Mesenchymal stem cell (in vitro differentiated cells and primary cell): ENCODE data around the gene LCP1.

Source experiments
- DNase-seq: peaks from one replicate; pipeline ENCODE4 v3.0.0-alpha.2; 2013
- H2AFZ ChIP-seq: one replicate; pipeline ENCODE4 v1.6.1; 2013; ENCODE audit warnings: low read depth, mild to moderate bottlenecking, control low read depth, inconsistent platforms, low read length, moderate library complexity
- H2AK5ac ChIP-seq: 2 replicates; pipeline ENCODE4 v1.6.1; 2013; ENCODE audit warnings: low read length, moderate library complexity, mild to moderate bottlenecking, inconsistent platforms; ENCODE audit not compliant: severe bottlenecking
- H2BK120ac ChIP-seq: one replicate; pipeline ENCODE4 v1.6.1; 2013; ENCODE audit warnings: low read depth, mild to moderate bottlenecking, inconsistent platforms, low read length, moderate library complexity
- H2BK12ac ChIP-seq, 2 experiments: one replicate each; pipeline ENCODE4 v1.6.1; 2013; ENCODE audit warnings: inconsistent platforms in 2 of 2, low read length in 2 of 2, mild to moderate bottlenecking in 2 of 2, moderate library complexity in 2 of 2, control low read depth in 1 of 2
- H2BK15ac ChIP-seq: one replicate; pipeline ENCODE4 v1.6.1; 2013; ENCODE audit warnings: mild to moderate bottlenecking, low read depth, inconsistent platforms; ENCODE audit not compliant: poor library complexity, severe bottlenecking
- H2BK5ac ChIP-seq: 2 replicates; pipeline ENCODE4 v1.6.1; 2013; ENCODE audit warnings: low read depth, mild to moderate bottlenecking, low read length, control low read depth, inconsistent platforms; ENCODE audit not compliant: poor library complexity, severe bottlenecking
- H3K14ac ChIP-seq, 2 experiments: one replicate each; pipeline ENCODE4 v1.6.1; 2013; ENCODE audit warnings: inconsistent platforms in 2 of 2, low read length in 2 of 2, control low read depth in 1 of 2, mild to moderate bottlenecking in 1 of 2, moderate library complexity in 1 of 2
- H3K18ac ChIP-seq, 2 experiments: one replicate each; pipeline ENCODE4 v1.6.1; 2013; ENCODE audit warnings: inconsistent platforms in 2 of 2, low read length in 2 of 2, control low read depth in 1 of 2, low read depth in 1 of 2, mild to moderate bottlenecking in 1 of 2
- H3K23ac ChIP-seq, 2 experiments: one replicate each; pipeline ENCODE4 v1.6.1; 2013; ENCODE audit warnings: inconsistent platforms in 2 of 2, low read length in 2 of 2, mild to moderate bottlenecking in 2 of 2, moderate library complexity in 2 of 2, control low read depth in 1 of 2
- H3K27ac ChIP-seq: 2 replicates; pipeline ENCODE4 v1.5.1; 2013; ENCODE audit warnings: mild to moderate bottlenecking, moderate library complexity, low read length, control low read depth, inconsistent platforms; ENCODE audit not compliant: poor library complexity, severe bottlenecking
- H3K27me3 ChIP-seq, 2 experiments: 2 replicates each; pipeline versions ENCODE4 v1.6.1 to v1.7.0; 2013; ENCODE audit warnings: low read length in 2 of 2, mild to moderate bottlenecking in 2 of 2, moderate library complexity in 2 of 2, control low read depth in 1 of 2, inconsistent platforms in 1 of 2; ENCODE audit not compliant: control insufficient read depth in 1 of 2, insufficient read depth in 1 of 2
- H3K36me3 ChIP-seq, 2 experiments: 2 replicates each; pipeline versions ENCODE4 v1.6.1 to v1.7.0; 2013; ENCODE audit warnings: low read length in 2 of 2, control low read depth in 1 of 2, inconsistent platforms in 1 of 2, low read depth in 1 of 2, mild to moderate bottlenecking in 1 of 2; ENCODE audit not compliant: insufficient read depth in 2 of 2, control insufficient read depth in 1 of 2
- H3K4ac ChIP-seq, 2 experiments: one replicate each; pipeline ENCODE4 v1.6.1; 2013; ENCODE audit warnings: inconsistent platforms in 2 of 2, low read length in 2 of 2, mild to moderate bottlenecking in 2 of 2, moderate library complexity in 2 of 2, control low read depth in 1 of 2, low read depth in 1 of 2
- H3K4me1 ChIP-seq: 2 replicates; pipeline ENCODE4 v1.6.1; 2013; ENCODE audit warnings: low read depth, low read length, control low read depth; ENCODE audit not compliant: control insufficient read depth, insufficient read depth
- H3K4me2 ChIP-seq: 2 replicates; pipeline ENCODE4 v1.6.1; 2013; ENCODE audit warnings: low read length, mild to moderate bottlenecking, inconsistent platforms; ENCODE audit not compliant: poor library complexity, severe bottlenecking
- H3K4me3 ChIP-seq, 2 experiments: 2 replicates each; pipeline versions ENCODE4 v1.5.1 to v1.7.0; 2013; ENCODE audit warnings: low read length in 2 of 2, mild to moderate bottlenecking in 2 of 2, control low read depth in 1 of 2, low read depth in 1 of 2; ENCODE audit not compliant: insufficient read depth in 1 of 2
- H3K79me1 ChIP-seq: replicated peaks from 2 replicates; pipeline ENCODE4 v1.6.1; 2013; ENCODE audit warnings: mild to moderate bottlenecking, control low read depth, low read length, inconsistent platforms; ENCODE audit not compliant: poor library complexity, severe bottlenecking
- H3K9ac ChIP-seq: 2 replicates; pipeline ENCODE4 v1.7.0; 2013; ENCODE audit warnings: mild to moderate bottlenecking, low read length, moderate library complexity
- H3K9me3 ChIP-seq: 2 replicates; pipeline ENCODE4 v1.7.0; 2013; ENCODE audit warnings: mild to moderate bottlenecking, low read length; ENCODE audit not compliant: control insufficient read depth
- H4K8ac ChIP-seq: one replicate; pipeline ENCODE4 v1.6.1; 2013; ENCODE audit warnings: inconsistent platforms, mild to moderate bottlenecking, low read length, moderate library complexity
- H4K91ac ChIP-seq: one replicate; pipeline ENCODE4 v1.6.1; 2013; ENCODE audit warnings: mild to moderate bottlenecking, low read length, inconsistent platforms
- WGBS: methylation state at CpG from one replicate; pipeline ENCODE4 v1.1.7; 2013; ENCODE audit warnings: mixed read lengths; 5-methylcytosine and 5-hydroxymethylcytosine counted together

LCP1 gene

GRCh38 chr13:46126056-46126455 is 55.9 kb downstream of the LCP1 start:
- H3K18ac ChIP-seq, result no peak overlapping the region
- no peaks in the 10 kb centered on the region for H3K79me1 ChIP-seq
- H3K27me3 ChIP-seq, result peaks cover 13 to 34% of the 10 kb centered on the region in 2 experiments
- H2BK120ac ChIP-seq, result no peak overlapping the region
- no peak overlapping the region for H3K27ac ChIP-seq
- H2BK5ac ChIP-seq, result no peak overlapping the region
- H3K4me3 ChIP-seq, result no peak overlapping the region
- H3K4me1 ChIP-seq, result peaks cover under 1% of the 10 kb centered on the region
- no peak overlapping the region for H3K4me2 ChIP-seq
- no peak overlapping the region for H4K8ac ChIP-seq
- no peak overlapping the region for H2BK12ac ChIP-seq
- no peaks in the 10 kb centered on the region for H3K36me3 ChIP-seq
- H3K23ac ChIP-seq, result no peak overlapping the region
- H3K4ac ChIP-seq, result no peak overlapping the region
- no peak overlapping the region for H3K14ac ChIP-seq
- no peak overlapping the region for H3K9ac ChIP-seq
- H3K9me3 ChIP-seq, result no peaks in the 10 kb centered on the region
- H2AFZ ChIP-seq, result no peak overlapping the region
- no peak for DNase-seq
- no peak overlapping the region for H2BK15ac ChIP-seq
- no peak overlapping the region for H4K91ac ChIP-seq
- H2AK5ac ChIP-seq, result no peak overlapping the region
- 42% methylated on average over 1 of the region's 2 CpGs for WGBS

- H3K23ac ChIP-seq, result no peak overlapping the region
- no peak overlapping the region for H2BK15ac ChIP-seq
- no peak overlapping the region for H2AK5ac ChIP-seq
- H2BK5ac ChIP-seq, result no peak overlapping the region
- H2AFZ ChIP-seq, result no peak overlapping the region
- H3K4me1 ChIP-seq, result peaks cover 5% of the 10 kb centered on the region
- peak overlapping the region; percentile 13 for H3K9ac ChIP-seq
- 66% methylated on average over 8 of the region's 11 CpGs for WGBS
- H3K36me3 ChIP-seq, result no peaks in the 10 kb centered on the region
- no peak overlapping the region for H3K4me2 ChIP-seq
- H2BK12ac ChIP-seq, result peak overlapping the region in 1 of 2 experiments; percentile 64
- H3K18ac ChIP-seq, result no peak overlapping the region
- no peaks in the 10 kb centered on the region for H3K79me1 ChIP-seq
- no peak overlapping the region for H4K91ac ChIP-seq
- no peaks in the 10 kb centered on the region for H3K9me3 ChIP-seq
- peaks cover 12 to 27% of the 10 kb centered on the region in 2 experiments for H3K27me3 ChIP-seq
- no peak overlapping the region for H4K8ac ChIP-seq
- no peak overlapping the region for H3K27ac ChIP-seq
- no peak overlapping the region for H3K14ac ChIP-seq
- no peak overlapping the region for H2BK120ac ChIP-seq
- DNase-seq, result peak; percentile 14
- no peak overlapping the region for H3K4ac ChIP-seq
- H3K4me3 ChIP-seq, result no peak overlapping the region
These were observed 56.7 kb downstream of the LCP1 start for GRCh38 chr13:46124967-46125933.

GRCh38 chr13:46124531-46124966 is 57.4 kb downstream of the LCP1 start:
- no peak overlapping the region for H3K27ac ChIP-seq
- H2BK5ac ChIP-seq, result no peak overlapping the region
- no peak overlapping the region for H2BK120ac ChIP-seq
- H2AFZ ChIP-seq, result no peak overlapping the region
- no peak overlapping the region for H2BK12ac ChIP-seq
- H3K4me2 ChIP-seq, result no peak overlapping the region
- no peak overlapping the region for H3K4me3 ChIP-seq
- whole genome bisulfite sequencing, result 94% methylated on average over 10 of the region's 10 CpGs
- peak overlapping the region in 1 of 2 experiments; percentile 6 for H3K18ac ChIP-seq
- H3K4ac ChIP-seq, result no peak overlapping the region
- no peak for DNase-seq
- H4K8ac ChIP-seq, result peak overlapping the region; percentile 19
- H3K79me1 ChIP-seq, result no peaks in the 10 kb centered on the region
- H2BK15ac ChIP-seq, result no peak overlapping the region
- peaks cover 9% of the 10 kb centered on the region for H3K4me1 ChIP-seq
- H2AK5ac ChIP-seq, result no peak overlapping the region
- no peak overlapping the region for H4K91ac ChIP-seq
- H3K23ac ChIP-seq, result no peak overlapping the region
- peaks cover 5 to 21% of the 10 kb centered on the region in 2 experiments for H3K27me3 ChIP-seq
- H3K9me3 ChIP-seq, result no peaks in the 10 kb centered on the region
- H3K14ac ChIP-seq, result no peak overlapping the region
- no peak overlapping the region for H3K9ac ChIP-seq
- no peaks in the 10 kb centered on the region for H3K36me3 ChIP-seq

GRCh38 chr13:46122304-46122703 is 59.7 kb downstream of the LCP1 start:
- Histone ChIP-seq H3K4ac (no peak overlapping the region), H2AFZ (no peak overlapping the region), H3K23ac (no peak overlapping the region), H3K79me1 (no peaks in the 10 kb centered on the region), H4K91ac (no peak overlapping the region), H3K4me2 (no peak overlapping the region), H3K27me3 (peaks cover 0 to 14% of the 10 kb centered on the region in 2 experiments), H3K4me1 (peaks cover 9% of the 10 kb centered on the region), H2AK5ac (no peak overlapping the region), H3K9me3 (no peaks in the 10 kb centered on the region), H3K27ac (no peak overlapping the region), H4K8ac (no peak overlapping the region), H3K18ac (no peak overlapping the region), H2BK15ac (no peak overlapping the region), H3K4me3 (no peak overlapping the region), H2BK5ac (no peak overlapping the region), H2BK120ac (no peak overlapping the region), H3K9ac (no peak overlapping the region), H3K14ac (no peak overlapping the region), H2BK12ac (no peak overlapping the region), H3K36me3 (no peaks in the 10 kb centered on the region)
- no peak for DNase-seq
- 91% methylated on average over 5 of the region's 7 CpGs for WGBS
